Astrocyte of the spinal cord (primary cell): ENCODE data around the gene TTC7B.

Experiments used
- DNase-seq: peaks from one replicate; pipeline ENCODE4 v3.0.0; 2011; ENCODE audit warnings: low read depth, low spot score
- H3K4me3 ChIP-seq: 2 replicates; pipeline ENCODE4 v1.5.1; 2011; ENCODE audit warnings: low read depth, mild to moderate bottlenecking, low read length, moderate library complexity
- in situ Hi-C: cut with HindIII; loops from 2 replicates; pipeline ENCODE4 v1.10.0; 2017; ENCODE audit warnings: low sequenced_read_pairs
- TF ChIP-seq, protein P1 (sequence below): IDR thresholded peaks from 2 replicates; pipeline ENCODE4 v1.5.1; 2012; ENCODE audit warnings: low read depth, mild to moderate bottlenecking, low read length, inconsistent platforms

The TTC7B gene

DNA sequence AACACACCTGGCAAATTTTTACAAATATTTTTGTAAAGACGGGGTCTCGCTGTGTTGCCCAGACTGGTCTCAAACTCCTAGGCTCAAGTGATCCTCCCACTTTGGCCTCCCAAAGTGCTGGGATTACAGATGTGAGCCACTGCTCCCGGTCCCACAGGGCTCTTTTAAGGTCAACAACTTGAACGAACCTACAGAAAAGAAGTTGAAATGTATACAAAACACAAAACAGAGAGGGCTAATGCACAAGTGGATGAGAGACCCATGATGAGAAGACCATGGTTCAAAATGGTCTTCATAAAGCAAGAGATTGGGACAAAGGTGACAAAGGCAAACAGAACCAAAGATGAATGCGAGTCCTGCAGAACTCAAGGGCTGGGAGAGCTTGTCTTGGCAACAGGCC is 328.0 kb downstream of the TTC7B start:
- in situ Hi-C loops: no loop called here
- no peak for DNase-seq
- TF ChIP-seq, protein P1, sequence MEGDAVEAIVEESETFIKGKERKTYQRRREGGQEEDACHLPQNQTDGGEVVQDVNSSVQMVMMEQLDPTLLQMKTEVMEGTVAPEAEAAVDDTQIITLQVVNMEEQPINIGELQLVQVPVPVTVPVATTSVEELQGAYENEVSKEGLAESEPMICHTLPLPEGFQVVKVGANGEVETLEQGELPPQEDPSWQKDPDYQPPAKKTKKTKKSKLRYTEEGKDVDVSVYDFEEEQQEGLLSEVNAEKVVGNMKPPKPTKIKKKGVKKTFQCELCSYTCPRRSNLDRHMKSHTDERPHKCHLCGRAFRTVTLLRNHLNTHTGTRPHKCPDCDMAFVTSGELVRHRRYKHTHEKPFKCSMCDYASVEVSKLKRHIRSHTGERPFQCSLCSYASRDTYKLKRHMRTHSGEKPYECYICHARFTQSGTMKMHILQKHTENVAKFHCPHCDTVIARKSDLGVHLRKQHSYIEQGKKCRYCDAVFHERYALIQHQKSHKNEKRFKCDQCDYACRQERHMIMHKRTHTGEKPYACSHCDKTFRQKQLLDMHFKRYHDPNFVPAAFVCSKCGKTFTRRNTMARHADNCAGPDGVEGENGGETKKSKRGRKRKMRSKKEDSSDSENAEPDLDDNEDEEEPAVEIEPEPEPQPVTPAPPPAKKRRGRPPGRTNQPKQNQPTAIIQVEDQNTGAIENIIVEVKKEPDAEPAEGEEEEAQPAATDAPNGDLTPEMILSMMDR: no peak
- no peak overlapping the region for H3K4me3 ChIP-seq

DNA sequence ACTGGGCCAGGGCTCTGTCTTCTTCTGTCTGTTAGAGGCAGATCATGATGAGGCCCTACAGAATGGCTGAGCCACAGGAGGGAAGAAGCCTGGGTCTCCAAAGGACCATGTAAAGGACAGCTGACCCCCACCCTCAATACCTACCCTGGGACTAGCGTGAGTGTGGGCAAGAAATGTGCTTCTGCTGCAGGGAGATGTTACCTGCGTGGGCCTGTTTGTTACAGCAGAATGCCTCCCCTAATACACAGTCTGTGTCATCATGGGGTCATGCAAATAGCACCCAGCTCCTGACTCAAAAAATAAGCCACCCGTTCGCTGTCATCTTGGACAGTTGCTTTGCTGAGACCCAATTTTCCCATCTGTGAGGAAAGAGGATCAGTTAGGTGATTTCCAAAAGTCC is 328.8 kb downstream of the TTC7B start:
- no peak for DNase-seq
- TF ChIP-seq, protein P1: no peak
- no peak overlapping the region for H3K4me3 ChIP-seq
- in situ Hi-C loops: no loop called here

DNA sequence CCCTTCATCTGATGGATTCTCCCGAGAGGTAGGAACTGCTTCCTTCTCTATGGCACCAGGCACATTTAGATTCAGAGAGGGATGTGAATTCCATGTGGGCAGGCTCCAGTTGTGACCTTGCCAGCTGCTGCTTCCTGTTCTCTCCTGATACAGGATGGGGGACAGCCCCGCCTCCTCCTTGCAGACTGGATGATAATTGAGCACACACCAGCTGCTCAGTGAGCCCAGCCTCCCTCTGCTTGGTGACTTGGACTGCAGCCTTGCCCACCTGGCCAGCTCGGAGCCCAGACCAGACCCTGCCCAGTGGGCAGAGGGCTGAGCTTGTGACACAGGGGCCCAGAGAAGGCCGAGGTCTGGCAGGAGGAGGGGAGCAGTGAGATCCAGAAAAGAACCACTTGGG is 329.2 kb downstream of the TTC7B start:
- in situ Hi-C loops: no loop called here
- TF ChIP-seq, protein P1: no peak
- no peak for DNase-seq

DNA sequence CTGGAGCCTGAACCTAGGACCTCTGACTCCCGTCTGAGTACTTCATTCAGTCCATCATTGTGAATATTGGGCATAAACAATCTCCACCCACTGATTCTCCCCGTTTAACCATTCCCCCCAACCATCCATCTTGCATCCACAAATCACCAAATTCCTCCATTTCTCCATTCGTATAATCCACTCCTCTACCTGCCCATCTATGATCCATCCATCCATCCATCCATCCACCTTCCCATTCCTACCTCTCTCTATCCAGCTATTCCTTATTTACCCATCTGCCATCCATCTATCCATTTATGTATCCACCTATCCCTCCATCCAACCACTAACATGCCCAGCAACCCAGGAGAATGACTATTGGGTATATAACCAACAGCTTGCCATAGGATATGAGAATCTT is 331.9 kb downstream of the TTC7B start:
- TF ChIP-seq, protein P1: no peak
- in situ Hi-C loops: no loop called here
- H3K4me3 ChIP-seq: no peak overlapping the region
- no peak for DNase-seq

More for the DNA sequence above, 329.2 kb downstream of the TTC7B start:
- H3K4me3 ChIP-seq: no peak overlapping the region

DNA sequence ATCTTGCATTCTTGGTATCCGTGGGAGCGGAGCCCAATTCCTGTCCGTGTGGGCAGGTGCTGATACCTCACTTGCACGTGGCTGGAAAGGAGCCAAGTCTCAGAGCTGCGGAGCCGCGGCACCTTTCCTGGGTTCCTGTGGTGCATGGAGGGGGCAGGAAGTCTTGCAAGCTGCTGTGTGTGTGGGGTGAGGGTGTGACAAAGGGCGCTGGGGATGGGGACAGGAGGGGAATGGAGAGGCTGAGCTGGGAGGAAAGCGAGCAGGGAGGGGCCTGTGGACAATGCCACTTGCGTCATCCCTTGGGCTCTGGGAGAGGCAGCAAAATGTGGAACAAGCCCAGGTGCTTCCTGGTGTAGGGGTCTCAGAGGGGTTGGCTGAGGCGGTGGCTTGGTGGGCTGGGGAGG is 332.7 kb downstream of the TTC7B start:
- in situ Hi-C loops: no loop called here
- H3K4me3 ChIP-seq: no peak overlapping the region
- DNase-seq: no peak
- TF ChIP-seq, protein P1: no peak

DNA sequence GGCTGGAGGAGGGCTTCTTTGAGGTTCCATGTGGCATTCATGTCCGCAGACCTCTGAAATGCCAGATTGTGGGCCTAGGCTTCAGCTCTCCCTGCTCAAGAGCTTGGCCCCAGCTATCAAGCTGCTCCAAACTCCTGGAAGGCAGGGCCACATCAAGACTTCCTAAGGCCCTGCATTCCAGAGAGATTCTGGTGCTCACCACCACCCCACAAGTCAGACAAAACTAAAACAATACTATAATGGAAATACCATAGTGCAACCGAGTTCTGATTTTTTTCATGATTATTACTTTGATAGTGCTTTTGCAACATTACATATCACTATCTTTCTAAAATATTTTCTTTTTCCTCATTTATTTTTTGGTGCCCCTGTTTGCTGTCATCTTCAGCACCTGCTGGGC is 333.1 kb downstream of the TTC7B start:
- in situ Hi-C loops: no loop called here
- DNase-seq: no peak
- no peak overlapping the region for H3K4me3 ChIP-seq
- TF ChIP-seq, protein P1: no peak

DNA sequence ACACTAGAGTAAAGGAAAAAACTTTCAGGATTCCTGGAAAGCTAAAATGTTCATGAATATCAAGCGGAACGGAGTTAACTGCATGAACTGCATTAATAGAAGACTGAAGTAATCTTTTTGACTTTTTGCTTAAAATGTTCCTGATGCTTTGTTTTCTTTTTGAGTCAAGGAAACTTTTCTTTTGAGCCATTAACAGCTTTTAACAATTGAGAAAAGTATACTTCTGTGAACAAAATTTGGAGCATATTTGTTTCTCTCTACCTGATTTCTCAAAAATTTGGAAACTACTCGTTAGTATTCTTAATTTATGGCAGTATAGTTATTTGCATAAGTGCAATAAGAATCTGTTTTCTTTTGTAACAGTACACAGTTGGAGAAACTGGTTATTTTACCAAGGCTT is 340.9 kb downstream of the TTC7B start:
- TF ChIP-seq, protein P1: no peak
- no peak overlapping the region for H3K4me3 ChIP-seq
- peak; percentile 9 for DNase-seq
- in situ Hi-C loops: no loop called here
